ENCODE measurements around the gene POF1B. TPM values are rescaled to one million over a fixed set of nuclear protein-coding genes. Genes with fewer than 3 reads are reported as not detected.

Gene POF1B
- 1 to 10 TPM in 2 of 4 donors, under 1 TPM in 2; 0.24 to 2.0 (median 0.87) TPM for total RNA-seq

GRCh38 chrX:85379174-85379907, at the start of gene POF1B:
POF1B (minus strand) TSS chrX:85379665; CDS start chrX:85379454, 211 bp downstream.
- ATAC-seq (ENCODE audit: low FRiP score) (no peak), DNase-seq (ENCODE audit: low spot score) (no peak)
- TF ChIP-seq CTCF (IDR thresholded peaks at IDR 0.05): no peak

GRCh38 chrX:85429066-85429465, 49.6 kb upstream of the POF1B start:
- no peak for DNase-seq (ENCODE audit: low spot score)
- no peak for ATAC-seq (ENCODE audit: low FRiP score)
- TF ChIP-seq CTCF (IDR thresholded peaks at IDR 0.05): no peak

- ATAC-seq (ENCODE audit: low FRiP score) (no peak), DNase-seq (ENCODE audit: low spot score) (no peak)
- no peak for TF ChIP-seq CTCF (IDR thresholded peaks at IDR 0.05)
Measured at GRCh38 chrX:85419293-85419692, 39.8 kb upstream of the POF1B start.

- DNase-seq (ENCODE audit: low spot score): no peak
- no peak for ATAC-seq (ENCODE audit: low FRiP score)
- TF ChIP-seq CTCF (IDR thresholded peaks at IDR 0.05): no peak
Measured at GRCh38 chrX:85391878-85392238, 12.4 kb upstream of the POF1B start.

- no peak for TF ChIP-seq CTCF (IDR thresholded peaks at IDR 0.05)
- DNase-seq (ENCODE audit: low spot score) (no peak), ATAC-seq (ENCODE audit: low FRiP score) (no peak)
Measured at GRCh38 chrX:85391185-85391877, 11.9 kb upstream of the POF1B start.

- no peak for DNase-seq (ENCODE audit: low spot score)
- TF ChIP-seq CTCF (IDR thresholded peaks at IDR 0.05): no peak
- no peak for ATAC-seq (ENCODE audit: low FRiP score)
Measured at GRCh38 chrX:85381602-85382001, 2.1 kb upstream of the POF1B start.

- DNase-seq (ENCODE audit: low spot score) (no peak), ATAC-seq (ENCODE audit: low FRiP score) (no peak)
- TF ChIP-seq CTCF (IDR thresholded peaks at IDR 0.05): no peak
Measured at GRCh38 chrX:85378461-85378860, 1.0 kb downstream of the POF1B start.

Measured in omental fat pad (tissue), 4 donors.